ENCODE data around the gene CARMIL1. TPM values are rescaled to one million over a fixed set of nuclear protein-coding genes. Genes with fewer than 3 reads are reported as not detected.

Gene CARMIL1
- total RNA-seq, 1 donor from 2014 or later = 11.8 TPM

DNA sequence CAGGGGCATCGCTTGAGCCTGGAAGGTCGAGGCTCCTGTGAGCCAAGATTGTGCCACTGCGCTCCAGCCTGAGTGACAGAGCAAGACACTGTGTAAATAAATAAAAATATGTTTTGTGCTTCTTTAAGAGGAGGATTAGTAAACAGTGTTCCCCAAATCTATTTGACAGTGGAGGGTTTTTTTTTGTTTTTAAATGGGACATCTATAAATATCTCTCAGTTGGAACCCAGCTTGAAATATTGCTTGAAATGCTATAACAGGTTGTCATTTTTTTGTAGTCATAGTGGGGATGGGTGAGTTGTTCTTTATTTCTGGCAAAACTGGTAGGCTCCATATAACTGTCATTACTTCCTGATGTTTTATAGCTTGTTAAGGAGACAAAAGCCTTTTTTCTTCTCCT is 54.3 kb downstream of the CARMIL1 start:
- H3K9me3 Mint-ChIP-seq = no peaks in the 10 kb centered on the region
- no peak overlapping the region for H3K27ac Mint-ChIP-seq
- TF ChIP-seq, protein P1, sequence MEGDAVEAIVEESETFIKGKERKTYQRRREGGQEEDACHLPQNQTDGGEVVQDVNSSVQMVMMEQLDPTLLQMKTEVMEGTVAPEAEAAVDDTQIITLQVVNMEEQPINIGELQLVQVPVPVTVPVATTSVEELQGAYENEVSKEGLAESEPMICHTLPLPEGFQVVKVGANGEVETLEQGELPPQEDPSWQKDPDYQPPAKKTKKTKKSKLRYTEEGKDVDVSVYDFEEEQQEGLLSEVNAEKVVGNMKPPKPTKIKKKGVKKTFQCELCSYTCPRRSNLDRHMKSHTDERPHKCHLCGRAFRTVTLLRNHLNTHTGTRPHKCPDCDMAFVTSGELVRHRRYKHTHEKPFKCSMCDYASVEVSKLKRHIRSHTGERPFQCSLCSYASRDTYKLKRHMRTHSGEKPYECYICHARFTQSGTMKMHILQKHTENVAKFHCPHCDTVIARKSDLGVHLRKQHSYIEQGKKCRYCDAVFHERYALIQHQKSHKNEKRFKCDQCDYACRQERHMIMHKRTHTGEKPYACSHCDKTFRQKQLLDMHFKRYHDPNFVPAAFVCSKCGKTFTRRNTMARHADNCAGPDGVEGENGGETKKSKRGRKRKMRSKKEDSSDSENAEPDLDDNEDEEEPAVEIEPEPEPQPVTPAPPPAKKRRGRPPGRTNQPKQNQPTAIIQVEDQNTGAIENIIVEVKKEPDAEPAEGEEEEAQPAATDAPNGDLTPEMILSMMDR (conservative IDR thresholded peaks at IDR 0.05) = no peak
- H3K4me1 Mint-ChIP-seq (ENCODE audit: unreplicated experiment) = peaks cover 28% of the 10 kb centered on the region
- DNase-seq (ENCODE audit: extremely low spot score, unreplicated experiment) = no peak
- H3K27me3 Mint-ChIP-seq = no peaks in the 10 kb centered on the region
- no peak overlapping the region for H3K4me3 Mint-ChIP-seq
- H3K36me3 Mint-ChIP-seq = no peaks in the 10 kb centered on the region

DNA sequence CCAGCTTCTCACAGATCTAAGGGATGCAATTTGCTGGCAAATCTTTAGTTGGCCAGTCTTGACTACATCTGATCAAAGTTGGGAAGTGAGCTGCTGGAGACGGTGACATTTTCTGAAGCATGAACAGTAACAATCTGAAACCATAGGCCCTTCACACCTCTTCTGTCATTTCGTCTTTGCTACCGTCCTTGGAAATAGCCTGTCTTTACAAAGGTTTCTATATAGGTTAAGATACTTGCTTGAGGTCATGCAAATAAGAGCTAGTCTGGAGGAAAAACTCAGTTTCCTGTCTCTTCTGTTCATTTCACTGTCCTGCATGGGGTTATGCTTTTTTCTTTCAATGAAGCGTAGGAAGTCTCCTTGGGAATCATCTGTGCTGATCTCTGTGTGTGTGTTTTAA is 55.6 kb downstream of the CARMIL1 start:
- no peak for DNase-seq (ENCODE audit: extremely low spot score, unreplicated experiment)
- Mint-ChIP-seq H3K4me1 (ENCODE audit: unreplicated experiment) (peaks cover 26% of the 10 kb centered on the region), H3K4me3 (no peak overlapping the region), H3K36me3 (no peaks in the 10 kb centered on the region), H3K9me3 (no peaks in the 10 kb centered on the region), H3K27me3 (no peaks in the 10 kb centered on the region), H3K27ac (no peak overlapping the region)
- TF ChIP-seq, protein P1 (conservative IDR thresholded peaks at IDR 0.05) = no peak

DNA sequence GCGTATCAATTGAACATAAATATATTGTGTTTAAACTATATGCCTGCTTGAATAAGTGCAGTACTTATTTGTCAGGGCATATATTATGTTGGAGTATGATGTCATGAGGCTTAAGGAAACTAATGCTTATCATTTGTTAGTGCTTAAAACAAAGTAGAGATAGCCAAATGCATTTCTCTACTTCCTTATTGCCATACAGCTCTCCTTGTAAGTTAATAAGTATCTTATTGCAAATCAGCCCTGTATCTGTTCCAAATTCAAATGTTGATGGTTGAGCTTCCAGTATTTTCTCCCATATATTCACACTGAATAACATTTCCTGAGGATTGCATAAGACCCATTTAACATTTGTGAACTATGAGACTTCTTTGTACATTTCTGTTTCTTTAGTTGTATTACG is 57.8 kb downstream of the CARMIL1 start:
- Mint-ChIP-seq H3K27me3 (no peaks in the 10 kb centered on the region), H3K9me3 (no peaks in the 10 kb centered on the region), H3K36me3 (no peaks in the 10 kb centered on the region), H3K4me3 (no peak overlapping the region), H3K4me1 (ENCODE audit: unreplicated experiment) (peaks cover 17% of the 10 kb centered on the region), H3K27ac (peak overlapping the region; percentile 7)
- no peak for DNase-seq (ENCODE audit: extremely low spot score, unreplicated experiment)
- TF ChIP-seq, protein P1 (conservative IDR thresholded peaks at IDR 0.05) = no peak

DNA sequence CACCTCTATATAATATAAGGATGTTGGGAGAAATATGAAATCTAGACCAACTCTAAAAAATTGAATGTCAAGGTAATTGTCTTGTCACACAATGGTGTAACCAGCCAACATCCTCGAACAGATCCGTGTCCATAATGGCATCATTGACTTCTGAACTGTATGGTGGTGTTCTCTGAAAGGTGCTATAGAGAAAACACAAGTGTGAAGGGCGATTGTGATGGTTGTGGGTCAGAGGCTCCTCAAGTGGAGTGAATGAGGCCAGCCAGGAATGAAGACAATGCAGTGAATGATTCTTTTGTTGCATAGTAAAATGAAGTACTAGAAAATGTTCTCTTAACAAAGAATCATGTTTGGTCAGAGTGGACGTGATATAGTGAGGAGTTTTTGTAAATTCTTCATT is 58.3 kb downstream of the CARMIL1 start:
- DNase-seq (ENCODE audit: extremely low spot score, unreplicated experiment) = no peak
- no peaks in the 10 kb centered on the region for H3K36me3 Mint-ChIP-seq
- no peak overlapping the region for H3K4me3 Mint-ChIP-seq
- TF ChIP-seq, protein P1 (conservative IDR thresholded peaks at IDR 0.05) = no peak
- H3K4me1 Mint-ChIP-seq (ENCODE audit: unreplicated experiment) = peaks cover 13% of the 10 kb centered on the region
- no peaks in the 10 kb centered on the region for H3K27me3 Mint-ChIP-seq
- no peaks in the 10 kb centered on the region for H3K9me3 Mint-ChIP-seq
- peak overlapping the region; percentile 7 for H3K27ac Mint-ChIP-seq

DNA sequence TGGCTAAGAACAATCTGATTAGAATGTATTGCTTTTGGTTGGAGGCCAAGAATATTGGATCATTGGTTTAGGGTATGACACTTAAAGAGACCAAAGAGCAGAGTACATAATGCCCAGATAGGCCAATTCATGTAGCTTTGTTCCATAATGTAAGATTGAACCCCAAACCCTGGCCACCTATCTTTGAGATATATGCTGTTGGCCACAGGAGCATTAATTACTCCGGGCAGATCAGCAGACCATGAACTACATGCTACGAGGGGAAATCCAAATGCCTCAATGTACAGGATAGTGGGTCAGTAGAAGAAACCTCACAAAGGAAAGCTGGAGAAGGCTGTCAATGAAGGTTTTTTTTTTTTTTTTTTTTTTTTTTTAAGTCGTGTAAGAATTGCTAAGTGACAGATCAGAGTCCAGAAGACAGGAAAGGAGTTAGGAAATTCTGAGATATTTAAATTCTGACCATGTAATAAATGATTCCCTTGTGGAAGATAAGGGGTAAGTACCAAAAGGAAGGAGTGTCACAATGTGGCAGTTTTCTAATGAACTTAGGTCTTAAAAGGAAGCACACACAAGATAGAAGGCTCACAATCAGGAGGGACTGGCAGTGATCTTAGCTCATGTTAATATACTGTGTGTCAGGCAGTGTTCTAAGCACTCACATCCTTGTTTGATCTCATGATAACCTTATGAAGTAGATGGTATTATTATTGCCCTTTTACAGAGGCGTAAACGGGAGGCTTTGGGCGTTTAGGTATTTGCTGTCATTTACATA is 61.4 kb downstream of the CARMIL1 start:
- H3K27me3 Mint-ChIP-seq = no peaks in the 10 kb centered on the region
- no peaks in the 10 kb centered on the region for H3K9me3 Mint-ChIP-seq
- H3K4me1 Mint-ChIP-seq (ENCODE audit: unreplicated experiment) = peaks cover 5% of the 10 kb centered on the region
- TF ChIP-seq, protein P1 (conservative IDR thresholded peaks at IDR 0.05) = no peak
- no peak overlapping the region for H3K4me3 Mint-ChIP-seq
- H3K36me3 Mint-ChIP-seq = no peaks in the 10 kb centered on the region
- no peak for DNase-seq (ENCODE audit: extremely low spot score, unreplicated experiment)
- H3K27ac Mint-ChIP-seq = no peak overlapping the region

All from type B pancreatic cell (in vitro differentiated cells).